ENCODE measurements around the gene PLA2G2E.

PLA2G2E gene

DNA sequence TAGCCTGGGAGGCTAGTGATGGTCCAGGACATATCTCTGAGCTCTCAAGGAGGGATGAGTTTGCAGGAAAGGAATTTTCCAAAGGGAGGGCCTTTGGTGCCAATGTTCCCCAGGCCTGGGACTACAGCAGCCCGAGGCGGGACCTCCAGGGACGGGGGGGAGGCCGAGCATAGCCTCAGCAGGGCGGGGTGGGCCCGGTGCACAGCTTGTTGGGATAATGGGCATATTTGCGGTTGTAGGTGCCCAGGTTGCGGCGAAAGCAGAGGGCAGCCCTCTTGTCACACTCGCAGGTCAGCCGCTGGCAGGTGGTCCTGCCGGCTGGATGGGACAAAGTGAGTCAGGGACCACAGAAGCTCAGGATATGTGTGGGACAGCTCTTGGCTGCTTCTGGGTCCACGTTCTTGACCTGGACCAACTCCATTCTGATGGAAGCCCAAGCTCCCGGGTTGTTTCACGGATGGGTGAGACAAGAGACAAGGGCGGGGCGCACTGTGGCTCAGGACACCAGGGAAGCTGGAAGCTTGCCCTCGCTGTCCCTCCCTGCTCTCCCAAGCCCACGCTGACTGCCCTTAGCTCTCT is 3.2 kb downstream of the PLA2G2E start:
- H2AFZ ChIP-seq, result peak overlapping the region; percentile 66
- no peak overlapping the region for H3K9ac ChIP-seq
- no peaks in the 10 kb centered on the region for H3K79me2 ChIP-seq
- no peak overlapping the region for H3K4me2 ChIP-seq (ENCODE audit: low read length)
- H3K36me3 ChIP-seq (ENCODE audit: control insufficient read depth, insufficient read depth, low read length), result no peaks in the 10 kb centered on the region
- no peaks in the 10 kb centered on the region for H3K9me3 ChIP-seq (ENCODE audit: control insufficient read depth, low read length)
- no peak for TF ChIP-seq CTCF (IDR thresholded peaks at IDR 0.05)
- H3K27ac ChIP-seq, result peak overlapping the region; percentile 98
- no peak overlapping the region for H3K4me3 ChIP-seq (ENCODE audit: low read depth, low read length)
- peaks cover 33% of the 10 kb centered on the region for H3K4me1 ChIP-seq
- H3K27me3 ChIP-seq (ENCODE audit: control insufficient read depth, insufficient read depth, low read length), result no peaks in the 10 kb centered on the region

DNA sequence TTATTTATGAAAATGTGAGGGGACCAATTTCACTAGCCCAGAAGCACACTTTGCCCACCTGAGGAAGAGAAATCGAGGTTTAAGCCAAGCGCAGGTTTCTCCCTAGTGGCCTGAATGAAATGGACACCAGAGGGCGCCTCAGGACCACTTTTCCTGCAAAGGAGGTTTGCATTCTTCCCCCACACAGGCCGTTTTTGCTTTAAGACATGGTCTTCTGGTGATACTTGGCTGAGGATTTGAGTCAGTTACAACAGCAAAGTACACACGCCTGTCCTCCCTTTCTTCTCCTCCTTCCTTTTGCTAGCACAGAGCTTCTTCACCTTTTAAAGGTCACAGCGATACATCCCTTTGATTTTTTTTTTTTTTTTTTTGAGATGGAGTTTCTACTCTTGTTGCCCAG is 5.4 kb downstream of the PLA2G2E start:
- no peak overlapping the region for H3K4me2 ChIP-seq (ENCODE audit: low read length)
- no peak overlapping the region for H3K9ac ChIP-seq
- no peaks in the 10 kb centered on the region for H3K9me3 ChIP-seq (ENCODE audit: control insufficient read depth, low read length)
- H2AFZ ChIP-seq, result no peak overlapping the region
- peak; percentile 78 for TF ChIP-seq CTCF (IDR thresholded peaks at IDR 0.05)
- H3K4me3 ChIP-seq (ENCODE audit: low read depth, low read length), result no peak overlapping the region
- no peaks in the 10 kb centered on the region for H3K79me2 ChIP-seq
- H3K27me3 ChIP-seq (ENCODE audit: control insufficient read depth, insufficient read depth, low read length), result no peaks in the 10 kb centered on the region
- no peaks in the 10 kb centered on the region for H3K36me3 ChIP-seq (ENCODE audit: control insufficient read depth, insufficient read depth, low read length)
- peaks cover 23% of the 10 kb centered on the region for H3K4me1 ChIP-seq
- no peak overlapping the region for H3K27ac ChIP-seq

DNA sequence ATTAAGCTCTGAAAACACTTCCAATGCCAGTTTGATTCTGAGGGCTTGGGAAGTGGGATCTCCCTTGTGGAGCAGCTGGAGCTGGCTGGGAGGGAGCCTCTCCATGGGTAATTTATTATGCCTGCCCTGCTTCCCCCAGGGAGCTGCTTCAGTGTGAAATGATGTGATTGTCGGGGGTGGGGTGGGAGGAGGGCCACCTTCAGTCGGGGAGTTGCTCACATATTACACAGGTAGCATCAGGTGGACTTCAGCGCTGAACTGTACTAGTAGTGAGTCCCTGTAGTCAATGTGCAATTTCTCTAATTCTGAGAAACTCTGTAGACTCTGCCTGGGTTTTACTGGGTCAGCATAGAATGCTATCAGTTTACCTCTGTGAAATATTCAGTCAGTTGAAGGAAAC is 12.8 kb downstream of the PLA2G2E start:
- Histone ChIP-seq H3K9me3 (ENCODE audit: control insufficient read depth, low read length) (no peaks in the 10 kb centered on the region), H3K4me3 (ENCODE audit: low read depth, low read length) (no peak overlapping the region), H3K9ac (no peak overlapping the region), H3K36me3 (ENCODE audit: control insufficient read depth, insufficient read depth, low read length) (no peaks in the 10 kb centered on the region), H3K4me2 (ENCODE audit: low read length) (no peak overlapping the region), H3K79me2 (no peaks in the 10 kb centered on the region), H3K27me3 (ENCODE audit: control insufficient read depth, insufficient read depth, low read length) (no peaks in the 10 kb centered on the region), H3K4me1 (peaks cover 5% of the 10 kb centered on the region), H2AFZ (no peak overlapping the region), H3K27ac (no peak overlapping the region)
- no peak for TF ChIP-seq CTCF (IDR thresholded peaks at IDR 0.05)

- Histone ChIP-seq H3K4me3 (ENCODE audit: low read depth, low read length) (no peak overlapping the region), H3K27ac (no peak overlapping the region), H3K9ac (no peak overlapping the region), H3K4me2 (ENCODE audit: low read length) (no peak overlapping the region), H3K36me3 (ENCODE audit: control insufficient read depth, insufficient read depth, low read length) (no peaks in the 10 kb centered on the region), H3K79me2 (no peaks in the 10 kb centered on the region), H2AFZ (no peak overlapping the region), H3K9me3 (ENCODE audit: control insufficient read depth, low read length) (no peaks in the 10 kb centered on the region), H3K4me1 (peaks cover 5% of the 10 kb centered on the region), H3K27me3 (ENCODE audit: control insufficient read depth, insufficient read depth, low read length) (no peaks in the 10 kb centered on the region)
- no peak for TF ChIP-seq CTCF (IDR thresholded peaks at IDR 0.05)
Observed at GRCh38 chr1:19909971-19910370, 13.4 kb downstream of the PLA2G2E start.

- no peaks in the 10 kb centered on the region for H3K27me3 ChIP-seq (ENCODE audit: control insufficient read depth, insufficient read depth, low read length)
- TF ChIP-seq CTCF (IDR thresholded peaks at IDR 0.05), result no peak
- no peak overlapping the region for H2AFZ ChIP-seq
- H3K27ac ChIP-seq, result no peak overlapping the region
- H3K79me2 ChIP-seq, result no peaks in the 10 kb centered on the region
- H3K9me3 ChIP-seq (ENCODE audit: control insufficient read depth, low read length), result no peaks in the 10 kb centered on the region
- no peak overlapping the region for H3K4me2 ChIP-seq (ENCODE audit: low read length)
- no peaks in the 10 kb centered on the region for H3K36me3 ChIP-seq (ENCODE audit: control insufficient read depth, insufficient read depth, low read length)
- H3K9ac ChIP-seq, result no peak overlapping the region
- peaks cover 5% of the 10 kb centered on the region for H3K4me1 ChIP-seq
- H3K4me3 ChIP-seq (ENCODE audit: low read depth, low read length), result no peak overlapping the region
Observed at GRCh38 chr1:19909392-19909791, 14.0 kb downstream of the PLA2G2E start.

Measured in parathyroid adenoma (tissue), 2 donors.